ENCODE data around the gene UBXN7.

Gene UBXN7

DNA sequence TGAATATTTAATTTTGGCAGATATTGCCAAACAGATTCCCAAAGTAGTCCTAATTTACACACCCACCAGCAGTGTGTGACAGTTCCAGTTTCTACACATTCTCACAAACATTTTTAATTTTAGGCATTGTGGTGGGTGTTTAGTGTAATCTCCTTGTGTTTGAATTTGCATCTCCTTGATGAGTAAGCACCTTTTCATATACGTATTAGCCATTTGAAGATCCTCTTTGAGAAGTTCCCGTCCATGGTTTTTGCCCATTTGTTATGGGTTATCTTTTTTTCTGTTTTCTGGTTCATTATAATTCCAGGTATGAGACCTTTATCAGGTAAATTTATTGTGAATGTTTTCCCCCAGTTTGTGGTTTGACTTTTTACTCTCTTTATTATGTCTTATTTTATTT is 91.8 kb downstream of the UBXN7 start:
- TF ChIP-seq ZFP3 (CRISPR knock-in tag; IDR thresholded peaks at IDR 0.05) (no peak), RARB (CRISPR knock-in tag; IDR thresholded peaks at IDR 0.05) (no peak), ESRRG (CRISPR knock-in tag; IDR thresholded peaks at IDR 0.05) (no peak), CSDC2 (CRISPR knock-in tag; IDR thresholded peaks at IDR 0.05) (no peak), ZNF70 (CRISPR knock-in tag; IDR thresholded peaks at IDR 0.05) (no peak), ISL1 (CRISPR knock-in tag; IDR thresholded peaks at IDR 0.05) (no peak), ZNF565 (CRISPR knock-in tag; conservative IDR thresholded peaks at IDR 0.05; ENCODE audit: low read depth) (no peak), ZNF8 (CRISPR knock-in tag; IDR thresholded peaks at IDR 0.05) (no peak), GLIS3 (CRISPR knock-in tag; IDR thresholded peaks at IDR 0.05) (no peak), SNAI2 (CRISPR knock-in tag; IDR thresholded peaks at IDR 0.05) (no peak), TOX (CRISPR knock-in tag; IDR thresholded peaks at IDR 0.05; ENCODE audit: borderline replicate concordance) (no peak), BACH2 (CRISPR knock-in tag; IDR thresholded peaks at IDR 0.05; ENCODE audit: borderline replicate concordance) (no peak)
- TF ChIP-seq, protein P1, sequence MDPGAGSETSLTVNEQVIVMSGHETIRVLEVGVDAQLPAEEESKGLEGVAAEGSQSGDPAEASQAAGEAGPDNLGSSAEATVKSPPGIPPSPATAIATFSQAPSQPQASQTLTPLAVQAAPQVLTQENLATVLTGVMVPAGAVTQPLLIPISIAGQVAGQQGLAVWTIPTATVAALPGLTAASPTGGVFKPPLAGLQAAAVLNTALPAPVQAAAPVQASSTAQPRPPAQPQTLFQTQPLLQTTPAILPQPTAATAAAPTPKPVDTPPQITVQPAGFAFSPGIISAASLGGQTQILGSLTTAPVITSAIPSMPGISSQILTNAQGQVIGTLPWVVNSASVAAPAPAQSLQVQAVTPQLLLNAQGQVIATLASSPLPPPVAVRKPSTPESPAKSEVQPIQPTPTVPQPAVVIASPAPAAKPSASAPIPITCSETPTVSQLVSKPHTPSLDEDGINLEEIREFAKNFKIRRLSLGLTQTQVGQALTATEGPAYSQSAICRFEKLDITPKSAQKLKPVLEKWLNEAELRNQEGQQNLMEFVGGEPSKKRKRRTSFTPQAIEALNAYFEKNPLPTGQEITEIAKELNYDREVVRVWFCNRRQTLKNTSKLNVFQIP (CRISPR knock-in tag; IDR thresholded peaks at IDR 0.05; ENCODE audit: borderline replicate concordance, low read depth): no peak
- TF ChIP-seq, protein P2, sequence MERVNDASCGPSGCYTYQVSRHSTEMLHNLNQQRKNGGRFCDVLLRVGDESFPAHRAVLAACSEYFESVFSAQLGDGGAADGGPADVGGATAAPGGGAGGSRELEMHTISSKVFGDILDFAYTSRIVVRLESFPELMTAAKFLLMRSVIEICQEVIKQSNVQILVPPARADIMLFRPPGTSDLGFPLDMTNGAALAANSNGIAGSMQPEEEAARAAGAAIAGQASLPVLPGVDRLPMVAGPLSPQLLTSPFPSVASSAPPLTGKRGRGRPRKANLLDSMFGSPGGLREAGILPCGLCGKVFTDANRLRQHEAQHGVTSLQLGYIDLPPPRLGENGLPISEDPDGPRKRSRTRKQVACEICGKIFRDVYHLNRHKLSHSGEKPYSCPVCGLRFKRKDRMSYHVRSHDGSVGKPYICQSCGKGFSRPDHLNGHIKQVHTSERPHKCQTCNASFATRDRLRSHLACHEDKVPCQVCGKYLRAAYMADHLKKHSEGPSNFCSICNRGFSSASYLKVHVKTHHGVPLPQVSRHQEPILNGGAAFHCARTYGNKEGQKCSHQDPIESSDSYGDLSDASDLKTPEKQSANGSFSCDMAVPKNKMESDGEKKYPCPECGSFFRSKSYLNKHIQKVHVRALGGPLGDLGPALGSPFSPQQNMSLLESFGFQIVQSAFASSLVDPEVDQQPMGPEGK (CRISPR knock-in tag; IDR thresholded peaks at IDR 0.05; ENCODE audit: borderline replicate concordance): no peak
- ATAC-seq: no peak

DNA sequence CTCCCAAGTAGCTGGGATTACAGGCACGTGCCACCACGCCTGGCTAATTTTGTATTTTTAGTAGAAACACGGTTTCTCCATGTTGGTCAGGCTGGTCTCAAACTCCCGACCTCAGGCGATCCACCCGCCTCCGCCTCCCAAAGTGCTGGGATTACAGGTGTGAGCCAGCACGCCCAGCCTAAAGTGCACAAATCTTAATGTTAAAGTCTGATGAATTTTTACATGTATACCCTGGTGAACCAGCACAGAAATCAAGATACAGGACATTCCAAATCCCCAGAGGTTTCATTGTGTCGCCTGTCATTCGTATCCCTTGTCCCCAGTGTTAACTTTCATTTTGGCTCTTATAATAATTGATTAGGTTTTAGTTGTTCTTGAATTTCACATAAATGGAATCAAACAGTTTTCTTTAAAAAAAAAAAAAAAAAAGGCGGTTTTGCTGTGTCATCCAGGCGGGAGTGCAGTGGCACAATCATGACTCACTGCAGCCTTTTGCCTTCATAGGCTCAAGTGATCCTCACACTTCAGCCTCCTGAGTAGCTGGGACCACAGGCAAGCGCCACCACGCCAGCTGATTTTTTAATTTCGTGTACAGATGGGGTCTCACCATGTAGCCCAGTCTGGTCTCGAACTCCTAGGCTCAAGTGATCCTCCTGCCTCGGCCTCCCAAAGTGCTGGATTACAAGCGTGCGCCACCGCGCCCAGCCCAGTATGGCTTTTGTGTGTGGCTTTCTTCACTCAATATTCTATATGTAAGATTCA is 92.6 kb downstream of the UBXN7 start:
- ATAC-seq: peak; percentile 33; the same call in 1 of the 3 replicates
- TF ChIP-seq, protein P3, sequence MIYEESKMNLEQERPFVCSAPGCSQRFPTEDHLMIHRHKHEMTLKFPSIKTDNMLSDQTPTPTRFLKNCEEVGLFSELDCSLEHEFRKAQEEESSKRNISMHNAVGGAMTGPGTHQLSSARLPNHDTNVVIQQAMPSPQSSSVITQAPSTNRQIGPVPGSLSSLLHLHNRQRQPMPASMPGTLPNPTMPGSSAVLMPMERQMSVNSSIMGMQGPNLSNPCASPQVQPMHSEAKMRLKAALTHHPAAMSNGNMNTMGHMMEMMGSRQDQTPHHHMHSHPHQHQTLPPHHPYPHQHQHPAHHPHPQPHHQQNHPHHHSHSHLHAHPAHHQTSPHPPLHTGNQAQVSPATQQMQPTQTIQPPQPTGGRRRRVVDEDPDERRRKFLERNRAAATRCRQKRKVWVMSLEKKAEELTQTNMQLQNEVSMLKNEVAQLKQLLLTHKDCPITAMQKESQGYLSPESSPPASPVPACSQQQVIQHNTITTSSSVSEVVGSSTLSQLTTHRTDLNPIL (CRISPR knock-in tag; IDR thresholded peaks at IDR 0.05; ENCODE audit: low read depth): no peak
- TF ChIP-seq ARNTL (CRISPR knock-in tag; IDR thresholded peaks at IDR 0.05; ENCODE audit: borderline replicate concordance, low read depth) (no peak), RARB (CRISPR knock-in tag; IDR thresholded peaks at IDR 0.05) (no peak), ZFP3 (CRISPR knock-in tag; IDR thresholded peaks at IDR 0.05) (no peak), TCF4 (CRISPR knock-in tag; IDR thresholded peaks at IDR 0.05; ENCODE audit: borderline replicate concordance) (no peak), SNAI2 (CRISPR knock-in tag; IDR thresholded peaks at IDR 0.05) (no peak), GLIS3 (CRISPR knock-in tag; IDR thresholded peaks at IDR 0.05) (no peak), ESRRG (CRISPR knock-in tag; IDR thresholded peaks at IDR 0.05) (no peak), TOX (CRISPR knock-in tag; IDR thresholded peaks at IDR 0.05; ENCODE audit: borderline replicate concordance) (no peak), ZNF565 (CRISPR knock-in tag; conservative IDR thresholded peaks at IDR 0.05; ENCODE audit: low read depth) (no peak), CSDC2 (CRISPR knock-in tag; IDR thresholded peaks at IDR 0.05) (no peak), OSR1 (CRISPR knock-in tag; IDR thresholded peaks at IDR 0.05) (no peak), ZFP30 (CRISPR knock-in tag; IDR thresholded peaks at IDR 0.05) (no peak), ZNF70 (CRISPR knock-in tag; IDR thresholded peaks at IDR 0.05) (no peak), ZC3H10 (CRISPR knock-in tag; IDR thresholded peaks at IDR 0.05) (no peak)
- TF ChIP-seq, protein P4, sequence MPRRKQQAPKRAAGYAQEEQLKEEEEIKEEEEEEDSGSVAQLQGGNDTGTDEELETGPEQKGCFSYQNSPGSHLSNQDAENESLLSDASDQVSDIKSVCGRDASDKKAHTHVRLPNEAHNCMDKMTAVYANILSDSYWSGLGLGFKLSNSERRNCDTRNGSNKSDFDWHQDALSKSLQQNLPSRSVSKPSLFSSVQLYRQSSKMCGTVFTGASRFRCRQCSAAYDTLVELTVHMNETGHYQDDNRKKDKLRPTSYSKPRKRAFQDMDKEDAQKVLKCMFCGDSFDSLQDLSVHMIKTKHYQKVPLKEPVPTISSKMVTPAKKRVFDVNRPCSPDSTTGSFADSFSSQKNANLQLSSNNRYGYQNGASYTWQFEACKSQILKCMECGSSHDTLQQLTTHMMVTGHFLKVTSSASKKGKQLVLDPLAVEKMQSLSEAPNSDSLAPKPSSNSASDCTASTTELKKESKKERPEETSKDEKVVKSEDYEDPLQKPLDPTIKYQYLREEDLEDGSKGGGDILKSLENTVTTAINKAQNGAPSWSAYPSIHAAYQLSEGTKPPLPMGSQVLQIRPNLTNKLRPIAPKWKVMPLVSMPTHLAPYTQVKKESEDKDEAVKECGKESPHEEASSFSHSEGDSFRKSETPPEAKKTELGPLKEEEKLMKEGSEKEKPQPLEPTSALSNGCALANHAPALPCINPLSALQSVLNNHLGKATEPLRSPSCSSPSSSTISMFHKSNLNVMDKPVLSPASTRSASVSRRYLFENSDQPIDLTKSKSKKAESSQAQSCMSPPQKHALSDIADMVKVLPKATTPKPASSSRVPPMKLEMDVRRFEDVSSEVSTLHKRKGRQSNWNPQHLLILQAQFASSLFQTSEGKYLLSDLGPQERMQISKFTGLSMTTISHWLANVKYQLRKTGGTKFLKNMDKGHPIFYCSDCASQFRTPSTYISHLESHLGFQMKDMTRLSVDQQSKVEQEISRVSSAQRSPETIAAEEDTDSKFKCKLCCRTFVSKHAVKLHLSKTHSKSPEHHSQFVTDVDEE (CRISPR knock-in tag; IDR thresholded peaks at IDR 0.05): no peak
- TF ChIP-seq, protein P5, sequence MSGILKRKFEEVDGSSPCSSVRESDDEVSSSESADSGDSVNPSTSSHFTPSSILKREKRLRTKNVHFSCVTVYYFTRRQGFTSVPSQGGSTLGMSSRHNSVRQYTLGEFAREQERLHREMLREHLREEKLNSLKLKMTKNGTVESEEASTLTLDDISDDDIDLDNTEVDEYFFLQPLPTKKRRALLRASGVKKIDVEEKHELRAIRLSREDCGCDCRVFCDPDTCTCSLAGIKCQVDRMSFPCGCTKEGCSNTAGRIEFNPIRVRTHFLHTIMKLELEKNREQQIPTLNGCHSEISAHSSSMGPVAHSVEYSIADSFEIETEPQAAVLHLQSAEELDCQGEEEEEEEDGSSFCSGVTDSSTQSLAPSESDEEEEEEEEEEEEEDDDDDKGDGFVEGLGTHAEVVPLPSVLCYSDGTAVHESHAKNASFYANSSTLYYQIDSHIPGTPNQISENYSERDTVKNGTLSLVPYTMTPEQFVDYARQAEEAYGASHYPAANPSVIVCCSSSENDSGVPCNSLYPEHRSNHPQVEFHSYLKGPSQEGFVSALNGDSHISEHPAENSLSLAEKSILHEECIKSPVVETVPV (CRISPR knock-in tag; IDR thresholded peaks at IDR 0.05): no peak
- TF ChIP-seq, protein P2 (CRISPR knock-in tag; IDR thresholded peaks at IDR 0.05; ENCODE audit: borderline replicate concordance): no peak

Measured in SK-N-SH treated with all-trans-retinoic acid at 6 μM for 48 hours (cell line).